GM12878 (cell line): ENCODE measurements around the gene LYSMD2. TPM values are rescaled to one million over a fixed set of nuclear protein-coding genes. Genes with fewer than 3 reads are reported as not detected.

Experiments
- ATAC-seq: fragments of 200-7000 bp; cut with Tn5 transposase; 3 replicates; pipeline ENCODE4 v1.9.1; 2020; ENCODE audit warnings: mild to moderate bottlenecking, moderate library complexity
- BruUV-seq: library from RNA; stranded (reverse); fragments of 400-500 nt; replicated peaks from 2 replicates; lab custom pipeline; 2021; lab: Mats Ljungman, UMichigan
- CTCF ChIA-PET: fragments of 300-600 bp; sonication (Branson Sonifier 250); formaldehyde crosslinking; extraction: SDS; loops from one replicate; lab custom pipeline; 2021; ENCODE audit warnings: inconsistent platforms; lab: Yijun Ruan, JAX
- POLR2A ChIA-PET: fragments of 350-600 bp; formaldehyde crosslinking; extraction: SDS; loops from one replicate; lab custom pipeline; 2021; ENCODE audit warnings: inconsistent platforms; lab: Charles Lee
- RAD21 ChIA-PET: fragments of 300-600 bp; sonication (Branson Sonifier 250); formaldehyde crosslinking; loops from one replicate; lab custom pipeline; 2023; ENCODE audit warnings: antibody characterized with exemption; ENCODE audit not compliant: unreplicated experiment; lab: Charles Lee
- SMC1A ChIA-PET: fragments of 300-600 bp; sonication (Branson Sonifier 250); formaldehyde crosslinking; loops from one replicate; lab custom pipeline; 2023; ENCODE audit not compliant: unreplicated experiment, uncharacterized antibody; lab: Charles Lee
- DNase-seq: peaks from one replicate; pipeline ENCODE4 v3.0.0-alpha.2; 2011; ENCODE audit warnings: low read depth, low spot score
- FAIRE-seq: peaks from 3 replicates; lab custom pipeline; 2011; peaks lifted over from hg19 to GRCh38; lab: Jason Lieb, UNC
- H2AFZ ChIP-seq: 2 replicates; pipeline ENCODE4 v1.6.0; 2011; ENCODE audit warnings: low read depth, low read length, control low read depth; ENCODE audit not compliant: control insufficient read depth
- H3K27ac ChIP-seq: 2 replicates; pipeline ENCODE4 v1.5.1; 2011; ENCODE audit warnings: control low read depth; ENCODE audit not compliant: control insufficient read depth, insufficient read depth
- H3K27me3 ChIP-seq, 2 experiments: replicated peaks in 1 of 2; 2 replicates each; pipeline versions ENCODE4 v1.6.0 to v1.6.1; 2011; ENCODE audit warnings: low read length in 1 of 2; ENCODE audit not compliant: control insufficient read depth in 2 of 2, insufficient read depth in 2 of 2
- H3K36me3 ChIP-seq, 2 experiments: 2 replicates each; pipeline ENCODE4 v1.5.1; 2011; ENCODE audit warnings: low read length in 1 of 2; ENCODE audit not compliant: control insufficient read depth in 2 of 2, insufficient read depth in 2 of 2
- H3K4me1 ChIP-seq: 2 replicates; pipeline ENCODE4 v1.6.1; 2011; ENCODE audit warnings: mild to moderate bottlenecking, low read length, moderate library complexity, mixed read lengths; ENCODE audit not compliant: control insufficient read depth, insufficient read depth
- H3K4me2 ChIP-seq: 2 replicates; pipeline ENCODE4 v1.6.0; 2011; ENCODE audit warnings: control low read depth; ENCODE audit not compliant: control insufficient read depth, insufficient read depth
- H3K4me3 ChIP-seq: fragments of 200-600 bp; sonication (generic); 2 replicates; pipeline ENCODE4 v1.5.1; 2016
- H3K79me2 ChIP-seq: 2 replicates; pipeline ENCODE4 v1.6.0; 2011; ENCODE audit warnings: low read length; ENCODE audit not compliant: control insufficient read depth, insufficient read depth
- H3K9ac ChIP-seq: 2 replicates; pipeline ENCODE4 v1.8.0; 2011; ENCODE audit warnings: low read length, control low read depth, mixed read lengths; ENCODE audit not compliant: control insufficient read depth, insufficient read depth
- H3K9me3 ChIP-seq: replicated peaks from 3 replicates; pipeline ENCODE4 v1.5.1; 2011; ENCODE audit warnings: mild to moderate bottlenecking, low read length; ENCODE audit not compliant: control insufficient read depth, insufficient read depth
- H4K20me1 ChIP-seq: 2 replicates; pipeline ENCODE4 v1.6.0; 2011; ENCODE audit not compliant: control insufficient read depth, insufficient read depth
- E2F4 ChIP-seq: IDR thresholded peaks from 2 replicates; pipeline ENCODE4 v1.6.1; 2012; ENCODE audit warnings: low read depth, low read length, improper control_type of control experiment
- PAX5 ChIP-seq: IDR thresholded peaks from 2 replicates; pipeline ENCODE4 v1.6.1; 2011; ENCODE audit warnings: low read depth, low read length, borderline replicate concordance
- SMARCA5 ChIP-seq: fragments of 450-650 bp; IDR thresholded peaks from 2 replicates; pipeline ENCODE4 v1.6.1; 2017; ENCODE audit warnings: mild to moderate bottlenecking
- SREBF2 ChIP-seq: IDR thresholded peaks from 2 replicates; pipeline ENCODE4 v1.6.1; 2012; ENCODE audit warnings: mild to moderate bottlenecking, low read length
- WGBS: methylation state at CpG from one replicate; pipeline ENCODE4 v1.1.6; 2016; ENCODE audit warnings: low lambda C conversion rate; ENCODE audit not compliant: insufficient replicate concordance, insufficient coverage; ENCODE audit errors: missing lambda C conversion rate; 5-methylcytosine and 5-hydroxymethylcytosine counted together
- in situ Hi-C: fragments of 300-500 bp; cut with MboI; formaldehyde crosslinking; loops from 9 replicates; pipeline ENCODE4 v1.14.3; 2018; ENCODE audit warnings: mixed read lengths
- intact Hi-C: fragments of 100-400 bp; cut with micrococcal nuclease; formaldehyde crosslinking; loops from one replicate; pipeline ENCODE4 v1.14.2; 2022; ENCODE audit not compliant: unreplicated experiment
- polyA plus RNA-seq, 11 experiments: library from polyadenylated mRNA; depleted of rRNA in 4 of 11; unstranded in 6 of 11; stranded (reverse) in 5 of 11; fragments of >200 nt; fragmentation: Nextera tagmentation in 4 of 11; fragmentation: Illumina TruSeq in 1 of 11; extraction: Ambion mirVana in 4 of 11; extraction: Trizol in 1 of 11; gene quantifications; 1 replicate in 1 of 11; 2 replicates in 10 of 11; pipeline versions ENCODE4 v1.2.1 to v1.2.3, GENCODE V29; 2011 to 2016; ENCODE audit warnings: inconsistent platforms in 2 of 11, missing spikeins in 2 of 11, low read depth in 1 of 11
- total RNA-seq, 4 experiments: library from RNA; depleted of rRNA in 3 of 4; stranded (reverse); fragments of >200 nt in 3 of 4; fragmentation: Illumina TruSeq in 1 of 4; extraction: Trizol in 1 of 4; gene quantifications; 2 replicates each; pipeline versions ENCODE4 v1.2.1 to v1.2.3, GENCODE V29; 2013 to 2021

The LYSMD2 gene
- total and polyA plus RNA-seq, 10 of the 15 experiments (the other 5 are each of a cell fraction or from before 2014, with no cell fraction given), result 30.5 to 61.3 (median 45.4) TPM

GRCh38 chr15:51720201-51720995, 17.1 kb downstream of the LYSMD2 start:
- no peak overlapping the region for H3K27ac ChIP-seq
- in situ Hi-C loops (no loop called here), intact Hi-C loops (no loop called here)
- H2AFZ ChIP-seq, result no peak overlapping the region
- DNase-seq (no peak), ATAC-seq (no peak), FAIRE-seq (no peak)
- no peak overlapping the region for H3K4me2 ChIP-seq
- no TSS peak for BruUV-seq
- no peaks in the 10 kb centered on the region for H3K4me1 ChIP-seq
- H4K20me1 ChIP-seq, result no peaks in the 10 kb centered on the region
- 83% methylated on average over 8 of the region's 8 CpGs for WGBS
- H3K27me3 ChIP-seq, result no peaks in the 10 kb centered on the region
- H3K9ac ChIP-seq, result no peak overlapping the region
- peaks cover 0 to 9% of the 10 kb centered on the region in 2 experiments; a peak in 3 of 4 replicates for H3K36me3 ChIP-seq
- no peaks in the 10 kb centered on the region for H3K9me3 ChIP-seq
- ChIA-PET SMC1A (interaction anchor here (1.4 kb wide), 1 partner anchor 25 kb away, joined by 5 read pairs; no protein-coding TSS in a partner anchor), CTCF (interaction anchor here (2.0 kb wide), 1 partner anchor 11 kb away, joined by 6 read pairs; no protein-coding TSS in a partner anchor), RAD21 (interaction anchor here (0.9 kb wide), 1 partner anchor 56 kb away, joined by 3 read pairs; no protein-coding TSS in a partner anchor), POLR2A (no interaction called here)
- H3K79me2 ChIP-seq, result peaks cover 3% of the 10 kb centered on the region; the same call in 1 of the 2 replicates
- TF ChIP-seq SMARCA5 (no peak), PAX5 (no peak), E2F4 (no peak)
- H3K4me3 ChIP-seq, result no peak overlapping the region

GRCh38 chr15:51718746-51719145, 18.7 kb downstream of the LYSMD2 start:
- RAD21 ChIA-PET, result no interaction called here
- Histone ChIP-seq H3K4me3 (no peak overlapping the region), H3K27ac (no peak overlapping the region), H3K36me3 (peaks cover 0 to 9% of the 10 kb centered on the region in 2 experiments; a peak in 3 of 4 replicates), H3K9me3 (no peaks in the 10 kb centered on the region), H3K79me2 (peaks cover 3% of the 10 kb centered on the region; the same call in 1 of the 2 replicates), H4K20me1 (no peaks in the 10 kb centered on the region), H3K9ac (no peak overlapping the region), H3K4me2 (no peak overlapping the region), H2AFZ (no peak overlapping the region), H3K27me3 (no peaks in the 10 kb centered on the region), H3K4me1 (no peaks in the 10 kb centered on the region)
- FAIRE-seq (no peak), DNase-seq (no peak), ATAC-seq (no peak)
- intact Hi-C loops, result loop anchor here (5.0 kb wide), 1 partner anchor 36 kb away; the partner anchor contains the start of gene SCG3
- WGBS, result 62% methylated on average over 3 of the region's 3 CpGs
- CTCF ChIA-PET, result interaction anchor here (2.0 kb wide), 1 partner anchor 12 kb away, joined by 6 read pairs; no protein-coding TSS in a partner anchor
- POLR2A ChIA-PET, result no interaction called here
- SMC1A ChIA-PET, result interaction anchor here (1.0 to 1.4 kb wide), 2 partner anchors 23 to 31 kb away, joined by 3 to 5 read pairs; no protein-coding TSS in a partner anchor
- TF ChIP-seq SREBF2, result no peak
- no TSS peak for BruUV-seq
- in situ Hi-C loops, result no loop called here
